Smooth muscle cell (in vitro differentiated cells): ENCODE measurements around the gene HDLBP. TPM values are rescaled to one million over a fixed set of nuclear protein-coding genes. Genes with fewer than 3 reads are reported as not detected.

Experiments used
- DNase-seq: peaks from one replicate; lab custom pipeline; 2025; ENCODE audit not compliant: unreplicated experiment; lab: John Stamatoyannopoulos, UW
- H2AFZ ChIP-seq: fragments of 200-600 bp; sonication (generic); 2 replicates; pipeline ENCODE4 v1.6.0; 2016; ENCODE audit warnings: antibody characterized with exemption, low read depth, mild to moderate bottlenecking
- H3F3A ChIP-seq: fragments of 200-600 bp; sonication (generic); 2 replicates; pipeline ENCODE4 v1.6.0; 2017; ENCODE audit warnings: antibody characterized with exemption, low read depth
- H3K27ac ChIP-seq: fragments of 200-600 bp; sonication (generic); 2 replicates; pipeline ENCODE4 v1.5.1; 2016; ENCODE audit warnings: low read depth, mild to moderate bottlenecking
- H3K27me3 ChIP-seq: fragments of 200-600 bp; sonication (generic); 2 replicates; pipeline ENCODE4 v1.6.1; 2016; ENCODE audit warnings: low read depth, mild to moderate bottlenecking
- H3K36me3 ChIP-seq: fragments of 200-600 bp; sonication (generic); 2 replicates; pipeline ENCODE4 v1.5.1; 2016; ENCODE audit warnings: low read depth
- H3K4me1 ChIP-seq: fragments of 200-600 bp; sonication (generic); 2 replicates; pipeline ENCODE4 v1.5.1; 2016; ENCODE audit warnings: low read depth
- H3K4me2 ChIP-seq: fragments of 200-600 bp; sonication (generic); 2 replicates; pipeline ENCODE4 v1.6.0; 2016; ENCODE audit warnings: mild to moderate bottlenecking
- H3K4me3 ChIP-seq: fragments of 200-600 bp; sonication (generic); 2 replicates; pipeline ENCODE4 v1.5.1; 2016; ENCODE audit warnings: mild to moderate bottlenecking
- H3K79me2 ChIP-seq: fragments of 200-600 bp; sonication (generic); 2 replicates; pipeline ENCODE4 v1.6.0; 2016; ENCODE audit warnings: low read depth, mild to moderate bottlenecking
- H3K9ac ChIP-seq: fragments of 200-600 bp; sonication (generic); 2 replicates; pipeline ENCODE4 v1.6.0; 2016; ENCODE audit warnings: low read depth
- H3K9me3 ChIP-seq: fragments of 200-600 bp; sonication (generic); replicated peaks from 2 replicates; pipeline ENCODE4 v1.5.1; 2016; ENCODE audit warnings: low read depth
- H4K20me1 ChIP-seq: fragments of 200-600 bp; sonication (generic); 2 replicates; pipeline ENCODE4 v1.6.0; 2016; ENCODE audit warnings: low read depth
- CTCF ChIP-seq: fragments of 200-600 bp; sonication (generic); IDR thresholded peaks from 2 replicates; pipeline ENCODE4 v1.5.1; 2017; ENCODE audit warnings: borderline replicate concordance, mild to moderate bottlenecking, antibody characterized with exemption; ENCODE audit not compliant: insufficient read depth, poor library complexity, severe bottlenecking
- WGBS: methylation state at CpG from one replicate; pipeline ENCODE4 v1.1.7; 2016; ENCODE audit warnings: low lambda C conversion rate; 5-methylcytosine and 5-hydroxymethylcytosine counted together
- polyA plus RNA-seq: library from polyadenylated mRNA; unstranded; fragments of >200 nt; fragmentation: Nextera tagmentation; extraction: Ambion mirVana; gene quantifications from 2 replicates; pipeline ENCODE4 v1.2.1, GENCODE V29; 2016
- total RNA-seq: library from RNA; depleted of rRNA; stranded (reverse); fragments of >200 nt; gene quantifications from 2 replicates; pipeline ENCODE4 v1.2.3, GENCODE V29; 2014

HDLBP gene
- total and polyA plus RNA-seq, 2 experiments from 2014 or later: 504 to 545 TPM

- Histone ChIP-seq H3K79me2 (peaks cover 94% of the 10 kb centered on the region), H2AFZ (no peak overlapping the region), H3K9ac (no peak overlapping the region), H3K9me3 (no peaks in the 10 kb centered on the region), H3K27me3 (no peaks in the 10 kb centered on the region), H3K4me2 (no peak overlapping the region), H3K4me1 (no peaks in the 10 kb centered on the region), H3F3A (peaks cover 37% of the 10 kb centered on the region), H3K27ac (no peak overlapping the region), H3K4me3 (no peak overlapping the region), H4K20me1 (peaks cover 100% of the 10 kb centered on the region), H3K36me3 (peaks cover 51% of the 10 kb centered on the region)
- no peak for TF ChIP-seq CTCF
- 98% methylated on average over 11 of the region's 11 CpGs for WGBS
- no peak for DNase-seq
Observed at GRCh38 chr2:241248289-241248688, 67.2 kb downstream of the HDLBP start.

GRCh38 chr2:241244368-241244767, 71.1 kb downstream of the HDLBP start:
- H3K4me1 ChIP-seq: no peaks in the 10 kb centered on the region
- peaks cover 82% of the 10 kb centered on the region for H3K79me2 ChIP-seq
- no peak for TF ChIP-seq CTCF
- no peak overlapping the region for H3K27ac ChIP-seq
- peaks cover 41% of the 10 kb centered on the region for H3K36me3 ChIP-seq
- WGBS: 98% methylated on average over 6 of the region's 6 CpGs
- no peak overlapping the region for H3K4me2 ChIP-seq
- no peak overlapping the region for H2AFZ ChIP-seq
- H3K9ac ChIP-seq: no peak overlapping the region
- H4K20me1 ChIP-seq: peaks cover 100% of the 10 kb centered on the region
- no peak overlapping the region for H3K4me3 ChIP-seq
- DNase-seq: no peak
- no peaks in the 10 kb centered on the region for H3K27me3 ChIP-seq
- peaks cover 42% of the 10 kb centered on the region for H3F3A ChIP-seq
- H3K9me3 ChIP-seq: no peaks in the 10 kb centered on the region

GRCh38 chr2:241242306-241242705, 73.2 kb downstream of the HDLBP start:
- peaks cover 44% of the 10 kb centered on the region for H3K36me3 ChIP-seq

More at GRCh38 chr2:241242306-241242705, 73.2 kb downstream of the HDLBP start:
- H3K9ac ChIP-seq: no peak overlapping the region
- no peak for TF ChIP-seq CTCF
- peaks cover 100% of the 10 kb centered on the region for H4K20me1 ChIP-seq
- peaks cover 48% of the 10 kb centered on the region for H3F3A ChIP-seq
- no peak overlapping the region for H3K4me2 ChIP-seq
- no peaks in the 10 kb centered on the region for H3K27me3 ChIP-seq
- no peaks in the 10 kb centered on the region for H3K4me1 ChIP-seq
- H2AFZ ChIP-seq: no peak overlapping the region
- peaks cover 87% of the 10 kb centered on the region for H3K79me2 ChIP-seq
- no peak overlapping the region for H3K27ac ChIP-seq
- DNase-seq: no peak
- H3K4me3 ChIP-seq: no peak overlapping the region
- WGBS: 96% methylated on average over 14 of the region's 14 CpGs
- H3K9me3 ChIP-seq: no peaks in the 10 kb centered on the region
